NB4 (cell line): Measurements from ENCODE around the gene NAA80.

Experiments used
- POLR2A ChIP-seq: IDR thresholded peaks from 2 replicates; pipeline ENCODE4 v1.6.1; 2011; ENCODE audit warnings: mild to moderate bottlenecking; ENCODE audit not compliant: insufficient read length; ENCODE audit errors: extremely low read depth
- TF ChIP-seq, protein P1 (sequence below): IDR thresholded peaks from one replicate; pipeline ENCODE4 v1.5.1; 2012; ENCODE audit warnings: low read depth, low read length
- TF ChIP-seq, protein P2 (sequence below): IDR thresholded peaks from 2 replicates; pipeline ENCODE4 v1.6.1; 2011; ENCODE audit warnings: low read depth, low read length

DNA sequence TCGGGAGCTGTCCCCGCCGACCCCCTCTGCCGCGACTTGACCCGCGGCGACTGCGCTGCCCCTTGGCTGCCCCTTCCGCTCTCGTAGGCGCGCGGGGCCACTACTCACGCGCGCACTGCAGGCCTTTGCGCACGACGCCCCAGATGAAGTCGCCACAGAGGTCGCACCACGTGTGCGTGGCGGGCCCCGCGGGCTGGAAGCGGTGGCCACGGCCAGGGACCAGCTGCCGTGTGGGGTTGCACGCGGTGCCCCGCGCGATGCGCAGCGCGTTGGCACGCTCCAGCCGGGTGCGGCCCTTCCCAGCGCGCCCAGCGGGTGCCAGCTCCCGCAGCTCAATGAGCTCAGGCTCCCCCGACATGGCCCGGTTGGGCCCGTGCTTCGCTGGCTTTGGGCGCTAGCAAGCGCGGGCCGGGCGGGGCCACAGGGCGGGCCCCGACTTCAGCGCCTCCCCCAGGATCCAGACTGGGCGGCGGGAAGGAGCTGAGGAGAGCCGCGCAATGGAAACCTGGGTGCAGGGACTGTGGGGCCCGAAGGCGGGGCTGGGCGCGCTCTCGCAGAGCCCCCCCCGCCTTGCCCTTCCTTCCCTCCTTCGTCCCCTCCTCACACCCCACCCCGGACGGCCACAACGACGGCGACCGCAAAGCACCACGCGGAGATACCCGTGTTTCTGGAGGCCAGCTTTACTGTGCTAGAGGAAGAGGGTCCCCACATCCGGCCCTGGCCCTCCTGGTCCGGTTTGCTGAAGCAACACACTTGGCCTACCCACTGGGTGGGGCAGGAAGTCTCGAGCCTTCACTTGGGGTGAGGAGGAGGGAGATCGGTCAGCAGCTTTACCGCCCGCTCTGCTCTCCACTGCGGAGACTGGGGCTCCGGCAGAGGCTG, 41.5 kb upstream of the NAA80 start, which contains the start of gene RASSF1:
- TF ChIP-seq POLR2A, result peak; percentile 84
- TF ChIP-seq, protein P1, sequence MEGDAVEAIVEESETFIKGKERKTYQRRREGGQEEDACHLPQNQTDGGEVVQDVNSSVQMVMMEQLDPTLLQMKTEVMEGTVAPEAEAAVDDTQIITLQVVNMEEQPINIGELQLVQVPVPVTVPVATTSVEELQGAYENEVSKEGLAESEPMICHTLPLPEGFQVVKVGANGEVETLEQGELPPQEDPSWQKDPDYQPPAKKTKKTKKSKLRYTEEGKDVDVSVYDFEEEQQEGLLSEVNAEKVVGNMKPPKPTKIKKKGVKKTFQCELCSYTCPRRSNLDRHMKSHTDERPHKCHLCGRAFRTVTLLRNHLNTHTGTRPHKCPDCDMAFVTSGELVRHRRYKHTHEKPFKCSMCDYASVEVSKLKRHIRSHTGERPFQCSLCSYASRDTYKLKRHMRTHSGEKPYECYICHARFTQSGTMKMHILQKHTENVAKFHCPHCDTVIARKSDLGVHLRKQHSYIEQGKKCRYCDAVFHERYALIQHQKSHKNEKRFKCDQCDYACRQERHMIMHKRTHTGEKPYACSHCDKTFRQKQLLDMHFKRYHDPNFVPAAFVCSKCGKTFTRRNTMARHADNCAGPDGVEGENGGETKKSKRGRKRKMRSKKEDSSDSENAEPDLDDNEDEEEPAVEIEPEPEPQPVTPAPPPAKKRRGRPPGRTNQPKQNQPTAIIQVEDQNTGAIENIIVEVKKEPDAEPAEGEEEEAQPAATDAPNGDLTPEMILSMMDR, result no peak
- TF ChIP-seq, protein P2, sequence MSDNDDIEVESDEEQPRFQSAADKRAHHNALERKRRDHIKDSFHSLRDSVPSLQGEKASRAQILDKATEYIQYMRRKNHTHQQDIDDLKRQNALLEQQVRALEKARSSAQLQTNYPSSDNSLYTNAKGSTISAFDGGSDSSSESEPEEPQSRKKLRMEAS, result peak; percentile 92
